Measurements from ENCODE around the gene AQP12B.

The AQP12B gene

DNA sequence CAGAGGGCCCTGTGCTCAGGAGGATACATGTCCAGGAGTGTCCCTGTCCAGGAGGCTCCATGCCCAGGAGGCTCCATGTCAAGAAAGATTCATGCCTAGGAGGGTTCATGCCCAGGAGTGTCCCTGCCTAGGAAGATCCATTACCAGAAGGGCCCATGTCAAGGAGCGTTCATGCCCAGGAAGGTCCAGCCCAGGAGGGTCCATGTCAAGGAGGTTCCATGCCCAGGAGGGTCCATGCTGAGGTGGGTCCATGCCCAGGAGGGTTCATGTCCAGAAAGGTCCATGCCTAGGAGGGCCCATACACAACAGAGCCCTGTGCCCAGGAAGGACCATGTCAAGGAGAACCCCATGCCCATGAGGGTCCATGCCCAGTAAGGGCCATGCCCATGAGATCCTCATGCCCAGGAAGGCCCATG lies 50.4 kb downstream of the AQP12B start:
- TF ChIP-seq, protein P1, sequence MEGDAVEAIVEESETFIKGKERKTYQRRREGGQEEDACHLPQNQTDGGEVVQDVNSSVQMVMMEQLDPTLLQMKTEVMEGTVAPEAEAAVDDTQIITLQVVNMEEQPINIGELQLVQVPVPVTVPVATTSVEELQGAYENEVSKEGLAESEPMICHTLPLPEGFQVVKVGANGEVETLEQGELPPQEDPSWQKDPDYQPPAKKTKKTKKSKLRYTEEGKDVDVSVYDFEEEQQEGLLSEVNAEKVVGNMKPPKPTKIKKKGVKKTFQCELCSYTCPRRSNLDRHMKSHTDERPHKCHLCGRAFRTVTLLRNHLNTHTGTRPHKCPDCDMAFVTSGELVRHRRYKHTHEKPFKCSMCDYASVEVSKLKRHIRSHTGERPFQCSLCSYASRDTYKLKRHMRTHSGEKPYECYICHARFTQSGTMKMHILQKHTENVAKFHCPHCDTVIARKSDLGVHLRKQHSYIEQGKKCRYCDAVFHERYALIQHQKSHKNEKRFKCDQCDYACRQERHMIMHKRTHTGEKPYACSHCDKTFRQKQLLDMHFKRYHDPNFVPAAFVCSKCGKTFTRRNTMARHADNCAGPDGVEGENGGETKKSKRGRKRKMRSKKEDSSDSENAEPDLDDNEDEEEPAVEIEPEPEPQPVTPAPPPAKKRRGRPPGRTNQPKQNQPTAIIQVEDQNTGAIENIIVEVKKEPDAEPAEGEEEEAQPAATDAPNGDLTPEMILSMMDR (IDR thresholded peaks at IDR 0.05; ENCODE audit: low read depth, low read length), result no peak
- no peak for TF ChIP-seq POLR2A (IDR thresholded peaks at IDR 0.05; ENCODE audit: extremely low read depth, insufficient read length)
- no peak for TF ChIP-seq MYC (IDR thresholded peaks at IDR 0.05; ENCODE audit: low read depth, low read length)
- no peak for TF ChIP-seq MAX (IDR thresholded peaks at IDR 0.05; ENCODE audit: low read depth, low read length)
- no peak overlapping the region for H3K4me3 ChIP-seq (ENCODE audit: low read depth, low read length)
- DNase-seq (ENCODE audit: low read depth), result no peak

DNA sequence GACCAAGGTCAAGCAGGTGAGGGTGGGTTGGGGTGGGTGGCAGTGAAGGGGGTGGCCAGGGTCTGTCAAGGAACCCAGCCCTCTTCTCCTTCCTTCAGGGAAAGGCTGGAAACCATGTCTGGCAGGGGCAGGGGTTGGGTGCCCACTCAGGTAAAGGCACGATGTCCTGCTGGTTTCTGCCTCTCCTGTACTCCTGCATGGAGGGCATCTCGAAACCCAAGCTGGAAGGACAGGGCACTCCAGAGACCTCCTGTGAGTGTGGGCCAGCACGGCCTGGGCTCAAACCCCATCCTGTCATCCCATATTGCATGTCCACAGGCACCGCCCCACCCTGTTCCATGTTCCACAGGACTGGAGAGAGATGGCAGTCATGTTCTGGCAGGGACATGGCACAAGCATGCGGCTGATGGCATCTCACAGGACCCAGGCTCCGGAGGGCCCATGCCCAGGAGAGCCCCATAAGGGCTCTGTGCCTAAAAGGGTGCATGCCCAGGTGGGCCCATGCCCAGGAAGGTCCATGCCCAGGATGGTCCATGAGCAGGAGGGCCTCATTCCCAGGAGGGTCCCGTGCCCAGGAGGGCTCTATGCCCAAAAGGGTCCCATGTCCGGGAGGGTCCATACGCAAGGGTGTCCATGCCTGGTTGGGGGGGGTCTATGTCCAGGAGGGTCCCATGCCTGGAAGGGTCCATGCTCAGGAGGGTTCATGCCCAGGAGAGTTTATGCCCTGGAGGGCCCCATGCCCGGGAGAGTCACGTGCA lies 51.0 kb downstream of the AQP12B start:
- no peak for DNase-seq (ENCODE audit: low read depth)
- no peak overlapping the region for H3K4me3 ChIP-seq (ENCODE audit: low read depth, low read length)
- TF ChIP-seq, protein P1 (IDR thresholded peaks at IDR 0.05; ENCODE audit: low read depth, low read length), result no peak
- no peak for TF ChIP-seq MYC (IDR thresholded peaks at IDR 0.05; ENCODE audit: low read depth, low read length)
- no peak for TF ChIP-seq POLR2A (IDR thresholded peaks at IDR 0.05; ENCODE audit: extremely low read depth, insufficient read length)
- TF ChIP-seq MAX (IDR thresholded peaks at IDR 0.05; ENCODE audit: low read depth, low read length), result no peak

DNA sequence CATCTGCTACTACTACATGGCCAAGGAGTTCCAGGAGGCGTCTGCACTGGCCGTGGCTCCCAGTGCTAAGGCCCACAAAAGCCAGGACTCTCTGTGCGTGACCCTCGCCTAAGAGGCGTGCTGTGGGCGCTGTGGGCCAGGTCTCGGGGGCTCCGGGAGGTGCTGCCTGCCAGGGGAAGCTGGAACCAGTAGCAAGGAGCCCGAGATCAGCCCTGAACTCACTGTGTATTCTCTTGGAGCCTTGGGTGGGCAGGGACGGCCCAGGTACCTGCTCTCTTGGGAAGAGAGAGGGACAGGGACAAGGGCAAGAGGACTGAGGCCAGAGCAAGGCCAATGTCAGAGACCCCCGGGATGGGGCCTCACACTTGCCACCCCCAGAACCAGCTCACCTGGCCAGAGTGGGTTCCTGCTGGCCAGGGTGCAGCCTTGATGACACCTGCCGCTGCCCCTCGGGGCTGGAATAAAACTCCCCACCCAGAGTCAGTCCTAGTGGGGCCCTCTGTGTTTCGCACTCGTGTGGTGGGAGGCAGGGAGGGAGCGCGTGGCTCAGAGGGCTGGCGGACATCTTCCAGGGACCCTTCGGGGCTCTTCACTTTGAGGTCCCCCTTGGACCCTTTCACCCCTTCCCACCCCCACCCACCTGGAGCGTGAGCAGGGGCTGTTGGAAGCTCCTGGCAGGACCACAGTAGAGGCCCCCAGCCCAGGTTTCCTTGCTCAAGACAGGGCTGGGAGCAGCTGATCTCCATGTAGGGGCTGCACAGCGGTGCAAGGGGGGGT lies 51.7 kb downstream of the AQP12B start:
- no peak overlapping the region for H3K4me3 ChIP-seq (ENCODE audit: low read depth, low read length)
- DNase-seq (ENCODE audit: low read depth), result no peak
- TF ChIP-seq, protein P1 (IDR thresholded peaks at IDR 0.05; ENCODE audit: low read depth, low read length), result no peak
- no peak for TF ChIP-seq MAX (IDR thresholded peaks at IDR 0.05; ENCODE audit: low read depth, low read length)
- no peak for TF ChIP-seq MYC (IDR thresholded peaks at IDR 0.05; ENCODE audit: low read depth, low read length)
- no peak for TF ChIP-seq POLR2A (IDR thresholded peaks at IDR 0.05; ENCODE audit: extremely low read depth, insufficient read length)

GRCh38 chr2:240629968-240630770 lies 52.5 kb downstream of the AQP12B start:
- no peak for DNase-seq (ENCODE audit: low read depth)
- no peak overlapping the region for H3K4me3 ChIP-seq (ENCODE audit: low read depth, low read length)
- no peak for TF ChIP-seq MAX (IDR thresholded peaks at IDR 0.05; ENCODE audit: low read depth, low read length)
- TF ChIP-seq MYC (IDR thresholded peaks at IDR 0.05; ENCODE audit: low read depth, low read length), result no peak
- no peak for TF ChIP-seq POLR2A (IDR thresholded peaks at IDR 0.05; ENCODE audit: extremely low read depth, insufficient read length)
- TF ChIP-seq, protein P1 (IDR thresholded peaks at IDR 0.05; ENCODE audit: low read depth, low read length), result no peak

- DNase-seq (ENCODE audit: low read depth), result no peak
Observed at GRCh38 chr2:240629619-240629967, 53.1 kb downstream of the AQP12B start.

More at GRCh38 chr2:240629619-240629967, 53.1 kb downstream of the AQP12B start:
- no peak overlapping the region for H3K4me3 ChIP-seq (ENCODE audit: low read depth, low read length)
- TF ChIP-seq, protein P1 (IDR thresholded peaks at IDR 0.05; ENCODE audit: low read depth, low read length), result no peak
- TF ChIP-seq MAX (IDR thresholded peaks at IDR 0.05; ENCODE audit: low read depth, low read length) (no peak), MYC (IDR thresholded peaks at IDR 0.05; ENCODE audit: low read depth, low read length) (no peak), POLR2A (IDR thresholded peaks at IDR 0.05; ENCODE audit: extremely low read depth, insufficient read length) (no peak)

Measured in NB4 (cell line).